GM21423 (cell line): ENCODE results near the gene SSBP2.

Experiments used
- ATAC-seq: cut with Tn5 transposase; IDR thresholded peaks from one replicate; pipeline ENCODE4 v1.9.1; 2021; ENCODE audit warnings: mild to moderate bottlenecking, moderate library complexity; ENCODE audit not compliant: unreplicated experiment

Gene SSBP2

DNA sequence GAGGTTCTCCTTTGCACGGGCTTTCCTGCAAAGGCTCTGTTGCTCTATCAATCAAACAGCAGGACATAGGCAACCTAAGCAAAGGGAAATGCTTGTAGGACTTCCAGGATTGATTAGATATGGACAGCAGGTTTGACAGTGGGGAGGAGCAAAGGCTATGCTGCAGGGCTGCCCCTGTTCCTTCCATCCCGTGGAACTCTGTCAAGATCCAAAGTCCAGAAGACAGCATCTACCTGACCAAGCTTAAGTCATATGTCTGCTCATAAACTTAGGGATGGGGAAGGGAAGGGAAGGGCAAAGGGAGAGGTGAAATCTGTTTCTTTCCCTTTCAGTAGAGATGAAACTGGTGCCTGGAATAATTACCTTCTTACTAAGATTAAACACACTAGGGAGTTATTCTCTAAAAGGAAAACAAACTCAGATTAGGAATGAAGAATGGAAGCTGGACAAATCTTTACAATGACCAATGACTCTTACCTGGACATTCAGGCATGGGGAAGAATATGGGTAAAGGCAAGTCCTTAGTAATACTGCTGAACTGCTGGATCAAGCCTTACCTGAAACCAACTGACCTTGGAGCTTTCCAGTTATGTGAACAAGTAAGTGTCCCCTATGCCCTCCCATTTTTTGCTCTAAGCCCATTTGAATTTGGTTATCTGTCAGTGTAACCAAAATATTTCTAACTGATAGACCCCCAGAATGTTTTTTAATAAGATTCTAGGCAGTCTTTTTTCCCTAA, 348.5 kb downstream of the SSBP2 start:
- ATAC-seq, result no peak

GRCh38 chr5:81401266-81401665, 349.6 kb downstream of the SSBP2 start:
- ATAC-seq, result no peak

GRCh38 chr5:81400375-81400774, 350.5 kb downstream of the SSBP2 start:
- no peak for ATAC-seq

- ATAC-seq, result no peak
Measured at GRCh38 chr5:81398741-81399140, 352.2 kb downstream of the SSBP2 start.

GRCh38 chr5:81397176-81397575, 353.7 kb downstream of the SSBP2 start:
- ATAC-seq, result no peak

- ATAC-seq, result no peak
Measured at GRCh38 chr5:81395262-81395661, 355.6 kb downstream of the SSBP2 start.

- ATAC-seq, result no peak
Measured at GRCh38 chr5:81393783-81394718, 356.8 kb downstream of the SSBP2 start, which contains the start of gene ACOT12. ACOT12 (minus strand) TSS chr5:81394134; CDS start chr5:81394114, 20 bp downstream.

DNA sequence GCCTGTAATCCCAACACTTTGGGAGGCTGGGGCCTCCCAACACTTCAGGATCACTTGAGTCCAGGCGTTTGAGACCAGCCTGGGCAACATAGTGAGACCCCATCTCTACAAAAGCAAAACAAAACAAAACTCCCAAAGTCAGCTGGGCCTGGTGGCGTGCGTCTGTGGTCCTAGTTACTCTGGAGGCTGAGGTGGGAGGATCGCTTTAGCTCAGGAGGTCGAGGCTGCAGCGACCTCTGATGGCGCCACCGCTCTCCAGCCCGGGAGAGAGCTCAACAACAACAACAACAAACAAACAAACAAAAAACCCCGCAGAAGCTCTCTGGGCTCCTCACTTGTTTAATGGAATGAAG, 357.5 kb downstream of the SSBP2 start:
- ATAC-seq, result no peak

DNA sequence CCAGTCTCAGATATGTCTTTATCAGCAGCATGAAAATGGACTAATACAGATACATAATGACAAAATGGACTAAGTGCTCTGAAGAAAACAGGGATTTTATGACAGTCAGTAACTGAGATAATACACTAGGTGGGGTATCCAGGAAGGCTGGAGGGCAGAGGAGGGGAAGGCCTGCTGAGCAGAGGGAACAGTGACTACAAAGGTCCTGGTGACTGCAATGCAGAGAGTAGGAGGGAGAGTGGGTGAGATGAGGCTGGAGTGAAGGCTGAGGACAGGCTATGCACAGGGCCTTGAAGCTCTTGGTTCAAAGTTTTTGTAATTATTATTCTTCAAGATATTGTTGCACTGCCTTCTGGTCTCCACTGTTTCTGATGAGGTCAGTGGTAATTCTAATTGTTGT, 361.9 kb downstream of the SSBP2 start:
- ATAC-seq, result no peak

DNA sequence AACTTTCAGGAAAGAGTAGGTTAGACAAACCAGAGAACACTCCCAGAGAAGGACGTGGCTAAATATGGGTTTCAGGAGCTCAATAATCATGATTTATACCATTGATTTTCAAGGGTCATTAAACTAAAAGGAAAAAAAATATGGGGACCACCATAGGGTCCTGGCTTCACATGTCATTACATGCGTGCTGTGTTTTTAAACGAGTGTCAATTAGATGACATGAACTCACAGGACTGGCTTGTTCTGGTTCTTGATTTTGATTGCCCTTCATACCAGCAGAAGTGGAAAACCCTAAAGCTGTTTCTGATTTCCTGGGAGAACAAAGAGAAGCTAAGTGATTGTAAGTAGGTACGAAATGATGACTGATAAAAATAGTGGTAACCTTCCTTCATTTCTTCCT, 362.7 kb downstream of the SSBP2 start:
- ATAC-seq, result no peak

DNA sequence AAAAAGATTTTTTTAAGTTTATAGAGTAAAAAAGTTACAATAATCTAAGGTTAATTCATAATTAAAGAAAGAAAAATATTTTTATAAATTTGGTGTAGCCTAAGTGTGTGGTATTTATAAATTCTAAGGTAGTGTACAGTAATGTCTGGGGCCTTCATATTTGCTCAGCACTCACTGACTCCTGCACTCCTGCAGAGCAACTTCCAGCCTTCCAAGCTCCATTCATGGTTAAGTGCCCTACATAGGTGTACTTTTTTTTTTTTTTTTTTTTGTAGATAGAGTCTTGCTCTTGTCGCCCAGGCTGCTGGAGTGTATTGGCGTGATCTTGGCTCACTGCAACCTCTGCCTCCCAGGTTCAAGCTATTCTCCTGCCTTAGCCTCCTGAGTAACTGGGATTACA, 367.0 kb downstream of the SSBP2 start:
- no peak for ATAC-seq

GRCh38 chr5:81371354-81371876, 379.5 kb downstream of the SSBP2 start:
- no peak for ATAC-seq

- no peak for ATAC-seq
Measured at GRCh38 chr5:81370912-81371311, 380.0 kb downstream of the SSBP2 start.

GRCh38 chr5:81365541-81365940, 385.4 kb downstream of the SSBP2 start:
- ATAC-seq, result no peak

DNA sequence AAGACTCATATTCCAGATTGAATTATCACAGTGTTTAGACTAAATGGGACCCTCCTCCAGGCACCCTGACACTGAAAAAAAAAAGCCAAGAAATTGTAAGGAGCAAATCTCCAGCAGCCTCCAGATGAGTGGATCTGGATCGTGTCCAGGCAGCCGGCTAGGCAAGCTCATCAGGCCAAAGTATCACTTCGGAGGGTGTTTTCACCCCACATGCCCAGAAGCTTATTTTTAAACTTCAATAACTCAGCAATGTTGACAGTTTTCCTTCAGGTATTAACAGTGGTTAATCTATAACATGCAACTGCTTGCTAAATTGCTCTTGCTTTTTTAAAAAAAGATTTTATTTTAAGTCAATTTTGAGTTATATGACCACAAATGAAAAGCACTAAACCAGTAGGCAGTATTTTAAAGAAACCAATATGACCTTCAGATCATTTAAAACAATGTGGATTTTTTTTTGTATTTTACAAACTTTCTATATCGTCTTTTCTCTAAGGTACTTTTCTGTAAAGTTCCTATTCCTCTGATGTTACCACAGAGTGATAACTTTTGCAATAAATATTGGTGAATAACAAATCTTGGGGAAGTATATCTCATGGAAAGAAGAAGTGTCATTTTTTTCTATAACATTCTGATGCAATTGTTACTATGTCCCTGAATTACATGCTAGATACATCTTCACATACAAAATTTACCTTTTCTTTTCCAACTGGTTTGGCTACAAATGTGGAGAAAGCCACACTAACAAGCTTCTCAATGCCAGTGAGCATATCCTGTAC, 387.6 kb downstream of the SSBP2 start:
- no peak for ATAC-seq
